Germinal center (tissue), 1 donor: ENCODE data around the gene SART3.

Experiments
- DNase-seq: peaks from one replicate; pipeline ENCODE4 v3.0.0; 2012; ENCODE audit warnings: mixed read lengths, low spot score

The SART3 gene

DNA sequence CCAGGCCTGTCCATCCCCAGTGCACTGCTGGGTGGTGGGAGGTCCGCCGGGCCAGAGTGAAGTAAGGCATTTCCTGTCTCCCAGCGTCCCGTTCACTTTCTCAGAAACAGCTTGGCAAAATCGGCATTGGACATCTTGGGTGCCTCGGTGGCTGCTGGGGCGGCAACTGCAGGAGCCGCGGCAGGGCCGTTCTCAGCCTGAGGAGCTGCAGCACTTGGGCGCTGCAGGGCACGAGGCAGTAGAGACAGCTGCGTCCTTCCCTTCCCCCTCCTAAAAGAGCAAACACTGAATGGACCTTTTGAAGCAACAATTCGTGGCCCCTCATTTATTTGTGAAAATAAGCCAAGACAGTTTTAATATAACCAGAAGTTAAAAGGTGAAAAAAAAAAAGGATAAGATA lies 37.6 kb downstream of the SART3 start:
- DNase-seq, result no peak

- DNase-seq, result peak; percentile 25
These were observed 41.4 kb downstream of the SART3 start for GRCh38 chr12:108519558-108519957.

GRCh38 chr12:108518716-108519496 lies 42.1 kb downstream of the SART3 start:
- DNase-seq, result no peak

- DNase-seq, result no peak
These were observed 42.8 kb downstream of the SART3 start for GRCh38 chr12:108518101-108518715.

- DNase-seq, result no peak
These were observed 43.5 kb downstream of the SART3 start for GRCh38 chr12:108517288-108518100.

DNA sequence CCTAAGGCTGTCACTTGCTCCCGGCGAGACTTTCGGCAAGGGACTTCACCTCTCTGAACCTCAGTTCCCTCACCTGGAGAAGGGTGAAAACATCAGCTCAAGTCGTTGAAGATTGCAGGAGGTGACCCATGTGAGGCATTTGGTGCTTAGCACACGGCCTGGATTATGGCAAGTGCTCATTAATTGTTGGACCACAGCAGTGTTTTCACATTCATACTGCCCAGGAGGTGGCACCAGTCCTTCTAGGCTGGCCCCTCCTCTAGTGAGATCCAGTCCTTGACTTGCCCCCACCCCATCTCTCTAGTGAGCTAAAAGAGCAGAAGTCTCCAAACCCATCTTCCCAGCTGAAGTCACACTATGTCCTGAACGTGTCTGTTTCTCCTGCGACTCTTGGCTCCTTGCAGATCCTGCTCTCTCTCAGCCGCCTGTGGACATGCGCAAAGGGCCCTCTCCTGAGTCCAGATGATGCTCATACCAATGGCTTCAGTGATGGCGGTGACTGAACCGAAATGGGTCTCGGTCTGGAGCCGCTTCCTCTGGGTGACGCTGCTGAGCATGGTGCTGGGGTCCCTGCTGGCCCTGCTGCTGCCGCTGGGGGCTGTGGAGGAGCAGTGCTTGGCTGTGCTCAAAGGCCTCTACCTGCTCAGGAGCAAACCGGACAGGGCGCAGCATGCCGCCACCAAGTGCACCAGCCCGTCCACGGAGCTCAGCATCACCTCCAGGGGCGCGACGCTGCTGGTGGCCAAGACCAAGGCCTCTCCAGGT lies 44.3 kb downstream of the SART3 start:
- no peak for DNase-seq

GRCh38 chr12:108515916-108516315 lies 45.1 kb downstream of the SART3 start:
- DNase-seq, result no peak

GRCh38 chr12:108514973-108515814 lies 45.8 kb downstream of the SART3 start, which contains the start of gene FICD:
TSS of gene FICD (plus strand) at chr12:108515277. CDS start at chr12:108516973, 1,696 bp downstream.
- DNase-seq, result peak; percentile 95

- DNase-seq, result no peak
These were observed 46.5 kb downstream of the SART3 start for GRCh38 chr12:108514468-108514972.

DNA sequence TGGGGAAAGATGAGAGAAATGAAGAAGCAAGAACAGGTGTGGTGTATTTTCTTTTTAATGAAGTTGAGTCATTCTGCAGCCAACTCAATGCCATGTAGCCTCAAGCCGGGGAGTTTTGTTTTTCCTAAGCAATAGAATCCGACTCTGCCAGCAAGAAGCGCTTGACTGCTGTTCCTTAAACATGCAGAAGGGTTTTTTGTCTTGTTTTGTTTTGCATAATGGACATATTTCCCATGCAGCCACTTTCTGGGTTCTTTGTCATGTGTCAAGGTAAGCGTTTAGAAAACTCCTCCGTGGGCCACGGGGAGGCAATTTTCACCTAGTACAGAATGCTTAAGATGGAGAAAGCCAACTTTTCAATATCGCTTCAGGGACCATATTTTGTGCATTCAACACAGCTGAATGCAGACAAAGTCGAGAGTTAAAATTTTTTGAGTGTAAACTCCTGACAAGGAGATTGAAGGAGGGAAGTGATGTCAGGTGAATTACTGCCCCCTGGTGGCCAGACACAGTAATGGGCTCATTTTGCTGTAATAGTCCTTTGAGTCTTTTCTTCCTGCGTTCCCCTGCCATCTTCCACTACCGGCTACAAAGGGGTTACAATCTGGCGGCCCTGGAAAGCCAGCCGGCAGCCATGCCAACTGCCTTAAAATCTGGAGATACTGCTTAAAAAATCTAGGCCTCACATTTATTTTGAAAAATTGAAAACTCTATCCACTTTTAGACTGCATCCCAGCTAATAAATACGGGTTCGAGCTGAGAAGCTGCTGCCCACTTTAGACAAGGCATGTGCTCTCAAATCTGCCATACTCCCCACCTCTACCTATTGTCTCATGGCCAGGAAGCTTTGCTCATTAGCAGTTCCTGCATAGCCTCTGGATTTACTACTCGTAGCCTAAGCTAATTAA lies 49.1 kb downstream of the SART3 start:
- peak; percentile 68 for DNase-seq

DNA sequence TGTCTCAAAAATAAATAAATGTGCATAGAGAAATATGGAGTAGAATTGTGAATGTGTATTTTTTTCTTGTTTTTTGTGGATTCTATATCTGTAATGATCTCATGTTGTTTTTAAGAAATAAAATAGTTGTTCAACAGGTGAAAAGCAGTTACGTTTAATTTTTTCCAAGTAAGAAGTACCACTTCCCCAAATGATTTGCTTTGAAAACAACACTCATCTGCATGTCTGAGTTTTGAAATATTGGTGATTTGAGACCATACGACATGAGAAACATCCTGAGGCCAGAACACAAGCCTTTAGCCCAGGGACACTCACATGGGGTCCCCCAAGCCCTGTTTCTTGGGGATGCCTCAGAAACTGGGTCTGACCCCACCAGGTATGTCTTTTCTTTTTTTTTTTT lies 50.1 kb downstream of the SART3 start:
- DNase-seq, result peak; percentile 15

DNA sequence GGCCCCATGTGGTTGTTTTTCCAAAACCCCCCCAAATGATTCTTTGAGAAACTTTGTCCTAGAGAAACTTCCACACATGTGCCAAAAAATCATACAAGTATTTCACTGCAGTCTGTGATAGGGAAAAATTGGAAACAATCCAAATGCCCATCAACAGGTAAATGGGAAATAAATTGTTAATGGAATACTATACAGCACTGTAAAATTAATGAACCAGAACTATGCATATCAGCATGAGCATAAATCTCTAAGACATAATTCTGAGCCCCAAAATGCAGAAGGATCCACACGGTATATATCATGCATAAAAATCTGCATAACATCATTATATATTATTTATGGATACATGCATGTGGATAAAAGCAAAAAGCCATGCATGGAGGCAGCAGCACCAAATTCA lies 51.2 kb downstream of the SART3 start:
- DNase-seq, result no peak

- DNase-seq, result no peak
These were observed 52.9 kb downstream of the SART3 start for GRCh38 chr12:108507971-108508642.

GRCh38 chr12:108505129-108505528 lies 55.8 kb downstream of the SART3 start:
- no peak for DNase-seq

- DNase-seq, result no peak
These were observed 58.1 kb downstream of the SART3 start for GRCh38 chr12:108502922-108503321.

- DNase-seq, result no peak
These were observed 62.8 kb downstream of the SART3 start for GRCh38 chr12:108498136-108498535.

GRCh38 chr12:108495823-108496579 lies 65.0 kb downstream of the SART3 start:
- DNase-seq, result no peak

- DNase-seq, result peak; percentile 62
These were observed 65.9 kb downstream of the SART3 start for GRCh38 chr12:108495054-108495453.
